Measurements from ENCODE around the gene UMAD1.

Gene UMAD1

DNA sequence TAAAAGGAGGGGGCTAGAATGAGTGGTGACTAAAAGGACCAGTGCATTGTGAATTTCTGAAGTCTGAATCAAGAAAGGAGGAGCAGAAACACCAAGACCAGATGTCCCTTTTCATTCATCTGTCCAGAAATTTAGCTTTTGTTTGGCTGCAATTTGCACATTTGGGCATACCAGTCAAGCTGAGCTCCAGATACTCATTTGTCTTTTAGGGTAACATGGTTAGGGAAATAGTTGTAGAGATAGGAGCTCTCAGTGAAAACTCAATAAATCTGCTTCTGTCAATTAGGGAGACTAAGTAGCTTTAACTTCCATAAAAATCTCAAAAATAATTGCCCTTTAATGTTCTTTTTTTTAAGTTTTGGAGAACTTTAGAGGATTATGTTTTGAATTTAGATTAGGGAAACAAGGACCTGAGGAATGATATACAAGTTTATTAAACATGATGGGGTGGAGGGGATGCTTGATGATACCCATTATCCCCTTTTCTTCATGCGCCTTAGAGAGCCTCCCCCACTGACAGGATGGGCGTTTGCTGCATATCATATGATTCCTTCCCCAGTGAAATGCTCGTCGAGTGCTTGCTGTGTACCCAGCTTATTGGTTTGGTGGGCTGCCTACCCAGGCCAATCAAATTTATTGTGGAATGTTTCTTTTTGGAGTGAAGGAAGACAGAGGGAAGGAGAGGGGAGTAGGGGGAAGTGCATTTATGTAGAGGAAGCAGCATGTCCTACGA lies 128.6 kb downstream of the UMAD1 start:
- no peak for DNase-seq

- no peak for DNase-seq
Measured at GRCh38 chr7:7769710-7770627, 129.4 kb downstream of the UMAD1 start.

GRCh38 chr7:7771452-7771851 lies 130.9 kb downstream of the UMAD1 start:
- no peak for DNase-seq

- no peak for DNase-seq
Measured at GRCh38 chr7:7772397-7772821, 131.9 kb downstream of the UMAD1 start.

DNA sequence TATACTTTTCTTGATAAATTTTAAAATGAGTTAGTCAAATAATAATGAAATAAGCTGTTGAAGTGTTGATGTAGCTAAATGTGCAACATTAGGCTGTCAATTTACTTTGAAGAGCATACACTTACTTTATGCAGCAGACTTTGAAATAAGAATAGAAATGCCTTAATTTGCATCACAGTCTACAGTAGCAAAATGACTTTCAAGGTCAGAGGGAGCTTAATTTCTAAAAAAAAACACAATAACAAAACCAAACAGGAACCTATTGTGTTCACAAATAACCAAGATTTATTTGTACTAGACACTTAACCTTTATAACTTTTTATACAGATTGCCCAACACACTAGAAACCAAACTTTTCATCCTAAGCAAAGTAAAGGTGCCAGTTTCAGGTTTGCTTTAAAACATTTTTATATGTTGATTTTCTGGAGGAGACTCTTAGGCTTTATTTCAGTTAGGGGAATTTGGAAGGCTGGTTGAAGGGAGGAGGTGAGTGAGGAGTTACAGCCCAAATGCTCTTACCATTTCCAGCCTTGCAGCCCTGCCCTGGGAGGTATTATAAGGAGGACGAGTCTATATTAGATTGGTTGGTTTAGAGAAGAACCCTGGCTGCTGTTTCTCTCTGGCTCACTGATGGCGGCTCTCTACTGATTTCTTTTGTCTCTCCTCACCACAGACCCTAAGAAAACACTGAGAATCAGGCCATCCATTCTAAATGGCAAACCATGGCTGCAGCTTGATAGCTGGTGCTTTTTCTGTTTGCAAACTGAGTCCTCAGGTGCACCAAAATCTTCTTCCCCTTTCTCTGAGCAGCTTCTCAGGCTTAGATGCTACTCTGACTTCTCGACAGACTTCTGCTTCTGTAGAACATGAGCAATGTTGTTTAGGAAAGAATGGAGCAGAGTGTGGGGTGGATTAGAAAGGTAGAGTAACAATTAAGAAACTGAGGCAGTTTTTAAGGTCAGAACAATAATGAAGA lies 133.1 kb downstream of the UMAD1 start:
- DNase-seq: no peak

DNA sequence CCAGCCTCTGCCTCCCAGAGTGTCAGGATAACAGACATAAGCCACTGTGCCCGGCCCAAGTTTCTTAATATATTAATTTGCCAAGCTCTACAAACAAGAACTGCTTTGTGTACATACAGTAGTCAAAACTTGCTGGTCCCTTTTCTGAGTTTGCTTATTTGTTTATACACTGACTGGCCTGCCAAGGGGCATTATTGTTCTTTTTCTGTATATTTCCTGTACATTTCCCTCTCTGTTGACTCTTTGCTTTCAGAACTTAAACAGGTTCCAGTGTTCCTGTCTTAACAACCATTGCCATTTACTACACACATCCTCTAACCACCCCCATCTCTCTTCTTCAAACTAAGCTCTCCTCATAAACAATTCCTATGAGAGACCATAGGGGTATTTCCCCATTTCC lies 139.3 kb downstream of the UMAD1 start:
- no peak for DNase-seq

DNA sequence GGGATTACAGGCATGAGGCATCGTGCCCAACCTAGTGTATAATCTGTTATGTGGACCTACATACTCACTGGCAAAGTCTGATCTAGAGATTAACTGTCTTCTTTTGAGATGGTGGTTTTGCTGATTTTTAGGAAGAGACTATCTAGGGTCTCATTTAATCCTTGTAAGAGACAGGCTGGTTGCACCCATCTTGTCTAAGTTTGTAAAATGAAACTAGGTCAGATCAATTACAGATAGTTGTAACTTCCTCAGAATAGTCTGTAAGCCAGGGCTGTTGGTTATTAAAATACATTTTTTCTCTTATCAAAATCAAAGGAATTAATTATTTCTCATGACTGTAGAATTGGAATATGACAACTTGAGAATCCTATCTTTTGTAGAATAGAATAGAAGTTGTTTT lies 142.4 kb downstream of the UMAD1 start:
- no peak for DNase-seq

GRCh38 chr7:7785344-7785973 lies 144.9 kb downstream of the UMAD1 start:
- no peak for DNase-seq

- DNase-seq: no peak
Measured at GRCh38 chr7:7786595-7786994, 146.0 kb downstream of the UMAD1 start.

- DNase-seq: no peak
Measured at GRCh38 chr7:7789551-7789988, 149.0 kb downstream of the UMAD1 start.

DNA sequence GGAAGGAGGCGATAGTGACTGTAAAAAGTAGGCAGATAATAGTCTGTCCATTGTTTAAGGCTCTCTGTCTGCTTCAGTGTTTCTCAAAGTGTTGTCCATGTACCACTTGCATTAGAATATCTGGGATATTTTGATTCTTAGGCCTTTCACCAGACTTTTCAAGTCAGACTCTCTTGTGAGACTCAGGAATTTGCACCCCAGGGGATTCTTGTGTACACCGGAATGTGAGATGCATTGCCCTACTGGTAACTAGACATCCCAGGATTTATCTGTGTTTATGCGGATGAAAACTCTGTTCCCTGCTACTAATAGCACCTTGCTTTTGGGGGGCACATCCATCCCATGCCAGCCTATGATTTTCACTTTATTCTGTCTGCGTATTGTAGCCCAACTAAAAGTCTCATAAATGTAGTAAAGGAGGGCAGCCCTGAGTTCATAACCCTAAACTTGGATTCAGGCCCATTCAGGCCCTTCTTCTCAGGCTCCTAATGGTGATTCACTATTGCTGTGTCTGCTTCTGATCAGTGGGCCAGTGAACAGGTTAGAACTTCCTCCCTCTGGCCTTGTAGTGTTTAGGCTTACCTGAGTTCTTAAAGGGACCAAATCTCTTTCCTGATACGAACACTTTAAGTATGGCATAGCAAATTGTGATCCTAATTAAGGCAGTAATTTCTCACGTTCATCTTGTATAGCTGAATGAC lies 149.6 kb downstream of the UMAD1 start:
- no peak for DNase-seq

GRCh38 chr7:7791523-7791922 lies 151.0 kb downstream of the UMAD1 start:
- no peak for DNase-seq

DNA sequence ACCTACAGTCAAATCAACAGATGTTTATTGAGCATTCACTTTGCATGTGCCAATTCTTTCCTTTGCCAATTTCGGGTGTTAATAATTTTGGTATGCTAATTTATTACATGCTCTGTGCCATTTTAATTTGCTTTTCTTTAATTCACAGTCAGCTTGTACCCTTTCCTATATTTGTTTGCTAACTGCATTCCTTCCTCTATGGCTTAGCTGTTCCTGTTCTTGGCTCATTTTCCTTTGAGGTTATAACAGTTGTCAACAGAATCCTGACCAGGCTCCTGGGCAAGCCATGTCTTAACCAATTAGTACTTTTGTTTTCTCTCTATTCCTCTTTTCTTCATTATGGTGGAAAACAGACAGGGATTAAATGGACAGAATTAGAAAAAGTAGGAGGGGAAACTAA lies 151.5 kb downstream of the UMAD1 start:
- no peak for DNase-seq

DNA sequence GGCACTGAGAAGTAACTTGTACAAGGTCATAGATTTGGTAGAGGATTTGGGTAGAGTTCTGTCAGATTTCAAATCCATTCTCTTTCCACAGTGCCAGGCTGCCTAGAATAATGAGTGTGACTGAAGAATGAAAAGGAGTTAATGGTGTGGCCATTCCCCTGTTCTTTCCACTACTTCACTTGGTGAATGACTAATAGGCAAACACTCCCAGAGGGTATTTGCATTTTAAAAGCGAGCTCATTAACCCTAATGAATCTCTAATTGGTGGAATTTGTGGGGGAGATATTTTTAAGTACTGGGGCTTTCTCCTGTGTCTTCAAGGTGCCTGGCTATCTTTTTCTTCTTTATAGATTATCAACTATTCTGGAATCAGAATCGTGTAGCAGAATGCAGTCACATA lies 152.7 kb downstream of the UMAD1 start:
- no peak for DNase-seq

DNA sequence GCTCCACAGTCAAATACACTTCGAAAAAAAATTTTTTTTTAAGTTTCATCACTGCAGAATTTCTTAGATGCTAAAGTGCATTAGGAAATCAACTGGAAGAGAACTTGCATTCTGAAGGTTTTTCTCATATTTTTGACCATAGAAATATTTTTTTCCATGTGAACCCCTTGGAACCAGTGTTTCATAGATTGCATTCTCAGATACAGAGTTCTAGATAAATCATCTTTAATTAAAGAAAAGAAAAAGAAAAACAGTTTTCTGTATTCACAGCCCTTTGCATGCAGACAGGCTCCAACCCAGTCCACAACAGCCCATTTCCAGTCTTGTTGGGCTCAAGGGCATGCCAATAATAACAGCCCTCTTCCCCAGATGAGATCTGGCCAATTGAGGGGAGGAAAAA lies 153.4 kb downstream of the UMAD1 start:
- DNase-seq: no peak

GRCh38 chr7:7795203-7795602 lies 154.7 kb downstream of the UMAD1 start:
- DNase-seq: no peak

DNA sequence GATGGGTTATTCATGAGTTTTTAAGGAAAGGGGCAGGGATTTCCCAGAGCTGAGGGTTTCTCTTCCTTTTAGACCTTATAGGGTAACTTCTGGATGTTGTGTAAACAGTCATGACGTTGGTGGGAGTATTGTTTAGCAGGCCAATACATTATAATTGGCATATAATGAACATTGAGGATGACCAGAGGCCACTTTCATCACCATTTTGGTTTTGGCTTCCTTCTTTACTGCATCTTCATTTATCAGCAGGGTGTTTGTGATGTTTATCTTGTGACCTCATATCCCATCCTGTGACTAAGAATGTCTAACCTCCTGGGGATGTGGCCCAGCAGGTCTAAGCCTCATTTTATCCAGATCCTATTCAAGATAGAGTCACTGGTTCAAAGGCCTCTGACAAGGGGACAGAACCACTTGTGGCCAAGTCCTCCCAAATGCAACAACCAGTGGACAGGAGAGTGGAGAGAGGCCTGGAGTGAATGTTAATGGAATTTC lies 155.1 kb downstream of the UMAD1 start:
- no peak for DNase-seq

GRCh38 chr7:7798510-7798909 lies 158.0 kb downstream of the UMAD1 start:
- no peak for DNase-seq

DNA sequence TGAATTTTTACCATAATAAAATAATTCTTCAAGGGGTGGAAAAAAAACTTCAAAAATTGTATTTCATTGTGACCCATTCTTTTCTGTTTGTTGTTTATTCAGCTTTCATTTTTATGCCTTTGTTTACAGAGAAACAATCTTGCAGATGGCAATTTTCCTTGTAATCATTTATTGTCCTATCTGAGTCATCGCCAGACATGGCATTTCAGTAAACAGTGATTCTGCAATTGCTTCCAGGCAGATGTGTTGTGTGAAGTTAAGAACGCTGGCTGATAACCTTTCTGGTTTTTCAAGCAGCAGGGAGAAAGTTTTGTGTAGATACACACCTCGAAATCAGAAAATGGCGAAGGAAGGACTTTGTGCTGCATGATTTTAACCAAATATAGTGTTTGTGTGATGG lies 158.6 kb downstream of the UMAD1 start:
- DNase-seq: no peak

DNA sequence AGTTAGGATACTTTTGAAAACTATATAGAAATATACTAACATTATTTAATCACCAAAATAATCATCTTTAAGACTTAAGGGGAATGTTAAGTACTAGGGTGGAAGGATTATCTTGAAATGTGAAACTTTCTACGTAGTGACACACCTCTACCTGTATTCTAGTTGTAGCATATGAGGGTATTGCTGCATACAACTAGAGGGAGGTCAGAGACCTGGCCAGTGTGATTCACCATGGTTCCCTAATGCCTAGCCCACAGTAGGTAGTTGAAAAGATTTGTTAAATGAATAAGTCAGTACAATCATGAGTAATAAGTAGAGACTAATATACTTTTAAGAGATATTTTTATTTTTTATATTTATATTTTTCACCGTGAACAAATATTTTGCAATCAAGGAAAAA lies 162.0 kb downstream of the UMAD1 start:
- no peak for DNase-seq

- no peak for DNase-seq
Measured at GRCh38 chr7:7803715-7804178, 163.2 kb downstream of the UMAD1 start.

Measured in activated CD4-positive, alpha-beta T cell treated with anti-CD3 and anti-CD28 coated beads for 4 hours (primary cell).